Upper lobe of right lung (tissue), 1 donor: ENCODE measurements around the gene SEC22C. TPM values are rescaled to one million over a fixed set of nuclear protein-coding genes. Genes with fewer than 3 reads are reported as not detected.
A peak's percentile ranks its signal among the peaks of the same experiment; 100 is the strongest.

Experiments
- ATAC-seq: fragments of 200-7000 bp; cut with Tn5 transposase; one replicate; pipeline ENCODE4 v1.9.1; 2020; ENCODE audit warnings: mild to moderate bottlenecking, moderate library complexity
- DNase-seq: peaks from one replicate; pipeline ENCODE4 v3.0.0-alpha.2; 2020
- H3K27ac ChIP-seq: fragments of 200-600 bp; one replicate; pipeline ENCODE4 v1.8.0; 2022
- H3K27me3 ChIP-seq: fragments of 200-600 bp; one replicate; pipeline ENCODE4 v1.8.0; 2022; ENCODE audit warnings: mild to moderate bottlenecking
- H3K36me3 ChIP-seq: fragments of 200-600 bp; one replicate; pipeline ENCODE4 v1.8.0; 2022
- H3K4me1 ChIP-seq: fragments of 200-600 bp; one replicate; pipeline ENCODE4 v1.8.0; 2022
- H3K4me3 ChIP-seq: fragments of 200-600 bp; one replicate; pipeline ENCODE4 v1.8.0; 2022; ENCODE audit warnings: mild to moderate bottlenecking
- H3K9me3 ChIP-seq: fragments of 200-600 bp; one replicate; pipeline ENCODE4 v1.8.0; 2022
- intact Hi-C: fragments of 100-400 bp; cut with DNase I; formaldehyde crosslinking; loops from one replicate; pipeline ENCODE4 v1.11.0; 2022
- total RNA-seq: library from RNA; stranded (reverse); fragmentation: NEBNext Ultra II Directional; extraction: Animal tissue kit (Norgen Biotek cat#: 25700); gene quantifications from one replicate; pipeline ENCODE4 v1.2.1, GENCODE V29; 2021
- TF ChIP-seq, protein P1 (sequence below): fragments of 200-600 bp; IDR thresholded peaks from one replicate; pipeline ENCODE4 v1.8.0; 2022; ENCODE audit warnings: antibody characterized with exemption
- donor health status: DM: no; HTN: yes; CAD: no; lungs with severe emphysema.

SEC22C gene
- total RNA-seq, 1 donor from 2014 or later = 48.6 TPM

DNA sequence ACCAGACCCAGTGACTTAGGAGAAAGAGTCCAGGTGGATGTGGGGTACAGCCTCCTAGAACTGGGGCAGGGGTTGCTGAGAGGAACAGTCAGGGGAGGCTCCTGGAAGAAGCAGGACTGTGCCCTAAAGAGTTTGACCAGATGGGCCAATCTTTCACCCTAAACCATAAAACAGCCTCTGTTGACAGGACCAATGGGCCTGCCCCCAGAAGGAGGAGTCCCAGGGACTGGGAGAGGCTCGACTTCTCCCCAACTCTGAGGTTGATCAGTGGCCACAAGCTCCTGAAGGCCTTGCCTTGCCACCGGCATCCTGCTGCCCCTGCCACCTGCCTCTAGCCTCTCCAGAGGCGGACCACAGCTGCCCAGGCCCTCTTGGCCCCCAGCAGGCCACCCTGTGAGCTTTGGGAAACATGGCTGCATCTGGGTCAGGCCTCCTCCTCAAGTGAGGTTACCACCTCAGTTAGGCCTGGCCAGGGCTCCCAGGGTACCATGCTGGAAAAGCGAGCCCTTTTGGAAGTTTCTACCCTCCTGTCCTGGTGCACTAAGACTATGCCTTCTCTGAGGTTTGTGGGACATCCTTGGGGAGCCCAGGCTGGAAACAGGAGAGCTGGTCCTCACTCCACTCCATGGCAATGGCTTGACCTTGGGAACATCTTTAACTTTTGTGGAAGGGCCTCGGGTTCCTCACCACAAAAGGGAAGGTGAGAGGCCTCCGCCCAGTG is 76.5 kb downstream of the SEC22C start:
- TF ChIP-seq, protein P1, sequence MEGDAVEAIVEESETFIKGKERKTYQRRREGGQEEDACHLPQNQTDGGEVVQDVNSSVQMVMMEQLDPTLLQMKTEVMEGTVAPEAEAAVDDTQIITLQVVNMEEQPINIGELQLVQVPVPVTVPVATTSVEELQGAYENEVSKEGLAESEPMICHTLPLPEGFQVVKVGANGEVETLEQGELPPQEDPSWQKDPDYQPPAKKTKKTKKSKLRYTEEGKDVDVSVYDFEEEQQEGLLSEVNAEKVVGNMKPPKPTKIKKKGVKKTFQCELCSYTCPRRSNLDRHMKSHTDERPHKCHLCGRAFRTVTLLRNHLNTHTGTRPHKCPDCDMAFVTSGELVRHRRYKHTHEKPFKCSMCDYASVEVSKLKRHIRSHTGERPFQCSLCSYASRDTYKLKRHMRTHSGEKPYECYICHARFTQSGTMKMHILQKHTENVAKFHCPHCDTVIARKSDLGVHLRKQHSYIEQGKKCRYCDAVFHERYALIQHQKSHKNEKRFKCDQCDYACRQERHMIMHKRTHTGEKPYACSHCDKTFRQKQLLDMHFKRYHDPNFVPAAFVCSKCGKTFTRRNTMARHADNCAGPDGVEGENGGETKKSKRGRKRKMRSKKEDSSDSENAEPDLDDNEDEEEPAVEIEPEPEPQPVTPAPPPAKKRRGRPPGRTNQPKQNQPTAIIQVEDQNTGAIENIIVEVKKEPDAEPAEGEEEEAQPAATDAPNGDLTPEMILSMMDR = no peak
- no peak for ATAC-seq
- H3K9me3 ChIP-seq = no peaks in the 10 kb centered on the region
- no peaks in the 10 kb centered on the region for H3K36me3 ChIP-seq
- peaks cover 27% of the 10 kb centered on the region for H3K4me1 ChIP-seq
- H3K4me3 ChIP-seq = peak overlapping the region; percentile 60
- no peaks in the 10 kb centered on the region for H3K27me3 ChIP-seq
- intact Hi-C loops = no loop called here
- peak; percentile 59 for DNase-seq
- peak overlapping the region; percentile 76 for H3K27ac ChIP-seq

DNA sequence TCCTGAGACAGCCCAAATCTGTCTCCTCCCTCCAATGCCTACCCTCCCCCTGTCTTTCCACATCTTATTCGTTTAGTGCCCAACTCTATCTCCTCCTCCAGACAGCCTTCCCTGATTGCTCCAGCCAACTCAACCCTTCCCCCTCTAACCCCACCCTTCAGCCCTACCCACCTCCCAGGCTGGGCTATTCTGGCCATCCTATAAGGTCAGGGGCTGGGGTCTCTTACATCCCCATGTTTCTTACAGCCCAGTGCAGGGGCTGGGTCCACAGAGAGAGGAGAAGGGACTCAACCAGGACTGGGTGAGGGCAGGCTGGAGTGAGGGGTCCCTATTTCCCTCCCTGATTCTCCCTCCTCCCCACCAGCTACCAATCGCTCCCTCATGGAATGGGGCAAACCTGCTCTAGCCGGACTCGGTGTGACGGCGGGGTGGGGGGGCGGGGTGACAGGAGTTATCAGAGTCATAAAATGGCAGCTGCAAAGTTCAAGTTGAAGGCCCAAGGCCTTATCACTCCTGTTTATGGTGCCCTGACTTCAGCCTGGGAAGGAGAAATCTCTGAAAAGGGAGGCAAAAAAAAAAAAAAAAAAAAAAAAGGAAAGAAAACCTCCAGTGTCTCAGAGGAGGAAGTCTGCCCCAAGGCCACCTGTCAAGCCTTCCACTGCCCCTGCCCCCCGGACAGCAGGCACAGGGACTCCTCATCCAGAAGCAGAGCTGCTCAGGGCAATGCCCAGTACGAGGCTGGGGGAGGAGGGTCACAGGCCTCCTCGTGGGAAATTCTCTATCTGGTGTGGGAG is 77.2 kb downstream of the SEC22C start:
- TF ChIP-seq, protein P1 = no peak
- no peaks in the 10 kb centered on the region for H3K27me3 ChIP-seq
- ATAC-seq (no peak), DNase-seq (peak; percentile 40)
- H3K27ac ChIP-seq = peak overlapping the region; percentile 76
- intact Hi-C loops = loop anchor here (5.0 kb wide), 1 partner anchor 43 kb away; no protein-coding TSS in a partner anchor
- H3K4me1 ChIP-seq = peaks cover 27% of the 10 kb centered on the region
- H3K36me3 ChIP-seq = no peaks in the 10 kb centered on the region
- peak overlapping the region; percentile 60 for H3K4me3 ChIP-seq
- H3K9me3 ChIP-seq = no peaks in the 10 kb centered on the region

DNA sequence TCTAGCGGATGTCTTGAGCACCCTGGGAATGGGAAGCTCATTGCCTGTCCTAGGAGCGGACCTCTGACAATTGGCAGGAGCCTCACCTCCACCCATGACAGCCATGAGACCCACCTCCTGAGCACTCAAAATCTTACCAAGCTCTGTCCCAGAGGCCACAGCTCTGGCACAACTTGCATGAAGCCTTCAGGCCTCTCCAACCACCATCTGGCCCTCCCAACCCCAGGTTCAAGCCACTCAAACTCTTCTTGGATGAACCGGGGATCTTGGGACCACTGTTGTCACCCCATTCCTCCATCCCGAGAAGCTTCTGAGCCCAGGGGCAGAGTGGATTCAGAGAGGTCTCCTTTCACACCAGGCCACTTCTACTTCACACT is 77.8 kb downstream of the SEC22C start:
- intact Hi-C loops = loop anchor here (5.0 kb wide), 1 partner anchor 43 kb away; no protein-coding TSS in a partner anchor
- Histone ChIP-seq H3K4me3 (peak overlapping the region; percentile 60), H3K27ac (peak overlapping the region; percentile 76), H3K27me3 (no peaks in the 10 kb centered on the region), H3K4me1 (peaks cover 27% of the 10 kb centered on the region), H3K36me3 (no peaks in the 10 kb centered on the region), H3K9me3 (no peaks in the 10 kb centered on the region)
- peak; percentile 21 for DNase-seq
- ATAC-seq = no peak
- TF ChIP-seq, protein P1 = no peak

DNA sequence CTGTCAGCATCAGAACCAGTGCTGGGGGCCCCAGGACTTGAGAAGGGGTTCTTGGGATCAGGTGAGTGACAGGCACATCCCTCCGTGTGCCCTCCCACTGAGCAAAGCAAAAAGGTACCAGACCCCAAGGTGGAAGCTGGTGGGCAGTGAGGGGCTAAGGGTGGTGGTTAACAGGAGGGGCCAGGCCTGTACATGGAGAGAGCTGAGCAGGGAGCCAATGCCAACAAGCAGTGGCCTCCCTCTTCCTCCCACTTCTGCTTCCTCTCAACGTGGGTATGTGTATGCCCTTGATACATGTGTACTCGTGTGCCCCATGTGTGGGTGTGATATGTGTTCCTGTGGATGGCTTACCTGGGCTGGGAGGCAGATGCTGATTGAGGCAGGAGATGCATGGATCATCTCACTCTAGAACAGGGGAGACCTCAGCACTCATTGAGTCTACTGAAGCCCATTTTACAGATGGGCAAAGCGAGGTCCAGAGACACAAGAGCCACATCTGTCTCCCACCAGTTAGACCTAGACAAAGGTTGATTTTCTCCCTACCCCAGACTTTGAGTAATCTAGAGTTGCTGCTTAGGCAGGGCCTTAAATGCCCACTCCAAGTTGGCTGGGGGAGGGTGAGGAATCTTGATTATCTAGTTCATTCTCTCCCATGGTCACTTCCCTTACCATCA is 78.4 kb downstream of the SEC22C start:
- no peaks in the 10 kb centered on the region for H3K27me3 ChIP-seq
- peak overlapping the region; percentile 60 for H3K4me3 ChIP-seq
- peak overlapping the region; percentile 76 for H3K27ac ChIP-seq
- no peak for DNase-seq
- ATAC-seq = no peak
- H3K9me3 ChIP-seq = no peaks in the 10 kb centered on the region
- no peaks in the 10 kb centered on the region for H3K36me3 ChIP-seq
- intact Hi-C loops = loop anchor here (5.0 kb wide), 1 partner anchor 44 kb away; no protein-coding TSS in a partner anchor
- TF ChIP-seq, protein P1 = no peak
- H3K4me1 ChIP-seq = peaks cover 27% of the 10 kb centered on the region

DNA sequence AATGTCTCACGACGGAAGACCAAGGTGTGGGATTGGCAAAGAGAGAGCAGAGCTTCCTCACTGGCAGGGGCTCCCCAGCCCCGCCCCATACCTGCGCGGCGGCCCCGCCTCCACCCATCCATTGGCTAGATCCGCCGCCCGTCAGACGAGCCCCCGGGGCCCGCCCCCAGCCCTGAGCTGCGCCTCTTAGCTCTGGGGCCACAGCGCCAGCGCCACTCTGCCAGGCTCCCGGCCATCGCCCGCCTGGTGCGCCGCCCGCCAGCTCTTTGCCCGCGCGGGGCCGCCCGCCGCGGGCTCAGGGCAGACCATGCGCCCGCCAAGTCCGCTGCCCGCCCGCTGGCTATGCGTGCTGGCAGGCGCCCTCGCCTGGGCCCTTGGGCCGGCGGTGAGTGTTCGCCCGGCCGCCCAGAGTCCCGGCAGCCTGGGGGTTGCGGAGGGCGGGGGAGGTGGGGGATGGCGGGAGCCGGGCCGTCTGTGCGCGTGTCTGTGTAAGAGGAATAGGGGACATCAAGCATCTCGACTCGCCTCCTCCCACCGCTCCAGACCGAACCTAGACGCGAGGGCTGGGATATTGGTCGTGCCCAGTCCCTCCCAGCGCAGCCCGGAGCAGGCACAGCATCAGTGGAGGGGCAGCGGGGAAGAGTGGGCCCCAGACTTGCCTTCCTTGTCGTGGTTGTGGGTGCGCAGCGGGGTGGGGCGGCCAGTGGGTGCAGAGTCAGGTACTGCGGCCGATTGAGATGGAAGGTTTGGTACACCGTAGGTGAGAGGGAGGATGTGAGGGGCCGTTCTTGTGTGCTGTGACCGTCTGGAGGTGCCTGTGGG is 79.1 kb downstream of the SEC22C start, which contains the start of gene VIPR1:
Gene VIPR1, plus strand, starts transcription at position 215 of the 822 bp plus-strand sequence. Its CDS starts 93 bp downstream, at position 308.
- H3K27ac ChIP-seq = peak within 1 kb of the TSS; percentile 76

More for the DNA sequence above, 79.1 kb downstream of the SEC22C start, which contains the start of gene VIPR1:
- intact Hi-C loops = loop anchor here (5.0 kb wide), 1 partner anchor 45 kb away; no protein-coding TSS in a partner anchor
- peak; percentile 93 for ATAC-seq
- H3K36me3 ChIP-seq = no peaks in the 10 kb centered on the region
- peaks cover 19% of the 10 kb centered on the region for H3K4me1 ChIP-seq
- TF ChIP-seq, protein P1 = no peak
- no peaks in the 10 kb centered on the region for H3K9me3 ChIP-seq
- H3K27me3 ChIP-seq = no peaks in the 10 kb centered on the region
- H3K4me3 ChIP-seq = peak within 1 kb of the TSS; percentile 60
- peak; percentile 95 for DNase-seq
